Fibroblast of villous mesenchyme (primary cell): Measurements from ENCODE around the gene KIF26A. TPM values are rescaled to one million over a fixed set of nuclear protein-coding genes. Genes with fewer than 3 reads are reported as not detected.

ENCODE experiments used
- DNase-seq: peaks from one replicate; pipeline ENCODE4 v3.0.0-alpha.2; 2010; ENCODE audit warnings: low read depth
- H3K4me3 ChIP-seq: 2 replicates; pipeline ENCODE4 v1.5.1; 2011; ENCODE audit warnings: low read depth, mild to moderate bottlenecking, low read length
- CTCF ChIP-seq: IDR thresholded peaks from 2 replicates; pipeline ENCODE4 v1.5.1; 2012; ENCODE audit warnings: low read depth, mild to moderate bottlenecking, low read length; ENCODE audit not compliant: insufficient read depth
- total RNA-seq: library from RNA; depleted of rRNA; stranded (reverse); fragments of >200 nt; gene quantifications from 2 replicates; pipeline ENCODE4 v1.2.3, GENCODE V29; 2012

KIF26A gene
- total RNA-seq, 1 donor = under 0.01 TPM

GRCh38 chr14:104144911-104145825, 6.8 kb downstream of the KIF26A start:
- no peak for DNase-seq

GRCh38 chr14:104145826-104146601, 7.6 kb downstream of the KIF26A start:
- TF ChIP-seq CTCF = no peak
- no peak overlapping the region for H3K4me3 ChIP-seq
- DNase-seq = no peak

More at GRCh38 chr14:104144911-104145825, 6.8 kb downstream of the KIF26A start:
- no peak for TF ChIP-seq CTCF
- no peak overlapping the region for H3K4me3 ChIP-seq

- no peak for DNase-seq
Measured at GRCh38 chr14:104146651-104147345, 8.4 kb downstream of the KIF26A start.

GRCh38 chr14:104147346-104148125, 9.1 kb downstream of the KIF26A start:
- no peak overlapping the region for H3K4me3 ChIP-seq
- no peak for TF ChIP-seq CTCF
- DNase-seq = no peak

More at GRCh38 chr14:104146651-104147345, 8.4 kb downstream of the KIF26A start:
- TF ChIP-seq CTCF = no peak
- no peak overlapping the region for H3K4me3 ChIP-seq

GRCh38 chr14:104148433-104149277, 10.3 kb downstream of the KIF26A start:
- TF ChIP-seq CTCF = no peak
- no peak for DNase-seq
- no peak overlapping the region for H3K4me3 ChIP-seq
